HCT116 (cell line): ENCODE results near the gene FABP1. TPM values are rescaled to one million over a fixed set of nuclear protein-coding genes. Genes with fewer than 3 reads are reported as not detected.

Experiments
- ATAC-seq: fragments of 200-7000 bp; cut with Tn5 transposase; 2 replicates; pipeline ENCODE4 v1.9.1; 2020; ENCODE audit warnings: mild to moderate bottlenecking, moderate library complexity
- BruUV-seq: library from RNA; stranded (reverse); fragments of 400-500 nt; replicated peaks from 2 replicates; lab custom pipeline; 2021; lab: Mats Ljungman, UMichigan
- CTCF ChIA-PET: fragments of 300-600 bp; sonication (Branson Sonifier 250); formaldehyde crosslinking; loops from one replicate; lab custom pipeline; 2021; ENCODE audit warnings: antibody characterized with exemption; lab: Charles Lee
- POLR2A ChIA-PET: fragments of 300-600, 350-600 bp; sonication (Branson Sonifier 250); formaldehyde crosslinking; loops from one replicate; lab custom pipeline; 2021; ENCODE audit warnings: antibody characterized with exemption; lab: Charles Lee
- RAD21 ChIA-PET, 2 experiments: fragments of 300-600 bp; sonication (Branson Sonifier 250); formaldehyde crosslinking; loops; one replicate each; lab custom pipeline; 2023; ENCODE audit warnings: low total read pairs in 2 of 2; ENCODE audit not compliant: uncharacterized antibody in 2 of 2, unreplicated experiment in 2 of 2, low non-redundant PET in 1 of 2; lab: Charles Lee
- DNase-seq: peaks from one replicate; pipeline ENCODE4 v3.0.0-alpha.2; 2010; ENCODE audit warnings: low read depth, low spot score
- H2AFZ ChIP-seq: fragments of 200-600 bp; shearing (Covaris generic), sonication (generic); 2 replicates; pipeline ENCODE4 v1.6.1; 2017; ENCODE audit warnings: low read depth, mixed run types, mixed read lengths, antibody characterized with exemption, low read length; ENCODE audit not compliant: poor library complexity, severe bottlenecking
- H3K27ac ChIP-seq: 2 replicates; pipeline ENCODE4 v1.5.1; 2012; ENCODE audit warnings: low read depth, low read length
- H3K27me3 ChIP-seq: fragments of 200-600 bp; sonication (generic); 2 replicates; pipeline ENCODE4 v1.6.1; 2016; ENCODE audit warnings: mixed run types, low read length, mixed read lengths; ENCODE audit not compliant: insufficient read depth
- H3K36me3 ChIP-seq, 2 experiments: fragments of 200-500 bp in 1 of 2; fragments of 200-600 bp in 1 of 2; sonication (Bioruptor generic) in 1 of 2; sonication (generic) in 1 of 2; 2 replicates each; pipeline versions ENCODE4 v1.5.1 to v1.6.1; 2014 to 2016; ENCODE audit warnings: low read length in 2 of 2, inconsistent platforms in 1 of 2, mixed read lengths in 1 of 2, mixed run types in 1 of 2; ENCODE audit not compliant: insufficient read depth in 2 of 2, control insufficient read depth in 1 of 2
- H3K4me1 ChIP-seq, 2 experiments: fragments of 200-600 bp in 1 of 2; sonication (generic) in 1 of 2; 2 replicates each; pipeline versions ENCODE4 v1.5.1 to v1.6.1; 2012 to 2017; ENCODE audit warnings: low read length in 2 of 2, inconsistent platforms in 1 of 2, mild to moderate bottlenecking in 1 of 2, mixed read lengths in 1 of 2, mixed run types in 1 of 2, moderate library complexity in 1 of 2; ENCODE audit not compliant: insufficient read depth in 2 of 2, control insufficient read depth in 1 of 2
- H3K4me2 ChIP-seq: fragments of 200-600 bp; sonication (generic); 2 replicates; pipeline ENCODE4 v1.6.1; 2017; ENCODE audit warnings: mixed run types, low read length, mixed read lengths
- H3K4me3 ChIP-seq, 2 experiments: fragments of 200-600 bp in 1 of 2; sonication (generic) in 1 of 2; replicated peaks in 1 of 2; 2 replicates each; pipeline ENCODE4 v1.5.1; 2011 to 2016; ENCODE audit warnings: low read length in 2 of 2, control low read depth in 1 of 2, low read depth in 1 of 2, mild to moderate bottlenecking in 1 of 2, mixed read lengths in 1 of 2, mixed run types in 1 of 2
- H3K79me2 ChIP-seq: fragments of 200-600 bp; sonication (generic); 2 replicates; pipeline ENCODE4 v1.6.1; 2017; ENCODE audit warnings: mild to moderate bottlenecking, mixed run types, low read length, moderate library complexity, mixed read lengths; ENCODE audit not compliant: insufficient read depth
- H3K9ac ChIP-seq: fragments of 200-600 bp; sonication (generic); 2 replicates; pipeline ENCODE4 v1.6.1; 2016; ENCODE audit warnings: low read length, mixed read lengths
- H3K9me2 ChIP-seq: fragments of 200-600 bp; sonication (generic), shearing (Covaris generic); 2 replicates; pipeline ENCODE4 v1.6.1; 2017; ENCODE audit warnings: mixed run types, mild to moderate bottlenecking, moderate library complexity; ENCODE audit not compliant: insufficient read depth
- H3K9me3 ChIP-seq, 2 experiments: fragments of 200-500 bp in 1 of 2; fragments of 200-600 bp in 1 of 2; sonication (Bioruptor generic) in 1 of 2; sonication (generic) in 1 of 2; 2 replicates each; pipeline ENCODE4 v1.6.1; 2014 to 2017; ENCODE audit warnings: low read length in 2 of 2, mixed read lengths in 2 of 2, inconsistent platforms in 1 of 2, low read depth in 1 of 2, mild to moderate bottlenecking in 1 of 2, mixed run types in 1 of 2, moderate library complexity in 1 of 2; ENCODE audit not compliant: control insufficient read depth in 1 of 2, insufficient read depth in 1 of 2
- H4K20me1 ChIP-seq: fragments of 200-600 bp; sonication (generic), shearing (Covaris generic); 2 replicates; pipeline ENCODE4 v1.6.1; 2017; ENCODE audit warnings: mixed run types, mild to moderate bottlenecking, moderate library complexity; ENCODE audit not compliant: insufficient read depth
- CEBPB ChIP-seq: IDR thresholded peaks from 2 replicates; pipeline ENCODE4 v1.6.1; 2012; ENCODE audit warnings: low read depth
- EZH2 ChIP-seq: fragments of 200-600 bp; sonication (generic); IDR thresholded peaks from 2 replicates; pipeline ENCODE4 v1.6.1; 2017; ENCODE audit warnings: antibody characterized with exemption, mixed run types
- FOSL1 ChIP-seq: IDR thresholded peaks from 2 replicates; pipeline ENCODE4 v1.6.1; 2012; ENCODE audit warnings: low read depth
- RAD21 ChIP-seq: IDR thresholded peaks from 2 replicates; pipeline ENCODE4 v1.6.1; 2012; ENCODE audit warnings: low read depth, mild to moderate bottlenecking
- SIN3A ChIP-seq: IDR thresholded peaks from 2 replicates; pipeline ENCODE4 v1.6.1; 2012; ENCODE audit warnings: low read depth
- SP1 ChIP-seq: IDR thresholded peaks from 2 replicates; pipeline ENCODE4 v1.6.1; 2012; ENCODE audit warnings: low read depth
- ZFX ChIP-seq: fragments of 450-650 bp; IDR thresholded peaks from 2 replicates; pipeline ENCODE4 v1.6.1; 2017
- intact Hi-C: fragments of 100-400 bp; cut with micrococcal nuclease; formaldehyde crosslinking; loops from 2 replicates; pipeline ENCODE4 v1.10.0; 2022
- total RNA-seq: library from RNA; stranded (reverse); gene quantifications from one replicate; pipeline ENCODE4 v1.2.1, GENCODE V29; 2021; ENCODE audit not compliant: unreplicated experiment
- TF ChIP-seq, protein P1 (sequence below): IDR thresholded peaks from 2 replicates; pipeline ENCODE4 v1.6.1; 2011; ENCODE audit warnings: mild to moderate bottlenecking, low read length, moderate library complexity; ENCODE audit not compliant: insufficient replicate concordance; ENCODE audit errors: extremely low read depth
- TF ChIP-seq, protein P2 (sequence below), 3 experiments: fragments of 200-600 bp in 1 of 3; sonication (generic) in 1 of 3; IDR thresholded peaks in 2 of 3; conservative IDR thresholded peaks in 1 of 3; 2 replicates each; pipeline ENCODE4 v1.5.1; 2012 to 2017; ENCODE audit warnings: low read depth in 2 of 3, low read length in 2 of 3, antibody characterized with exemption in 1 of 3, borderline replicate concordance in 1 of 3, control low read depth in 1 of 3, mild to moderate bottlenecking in 1 of 3, mixed read lengths in 1 of 3, mixed run types in 1 of 3, moderate library complexity in 1 of 3; ENCODE audit not compliant: insufficient read depth in 1 of 3

FABP1 gene
- total RNA-seq, 1 experiment from 2014 or later: 0.61 TPM

DNA sequence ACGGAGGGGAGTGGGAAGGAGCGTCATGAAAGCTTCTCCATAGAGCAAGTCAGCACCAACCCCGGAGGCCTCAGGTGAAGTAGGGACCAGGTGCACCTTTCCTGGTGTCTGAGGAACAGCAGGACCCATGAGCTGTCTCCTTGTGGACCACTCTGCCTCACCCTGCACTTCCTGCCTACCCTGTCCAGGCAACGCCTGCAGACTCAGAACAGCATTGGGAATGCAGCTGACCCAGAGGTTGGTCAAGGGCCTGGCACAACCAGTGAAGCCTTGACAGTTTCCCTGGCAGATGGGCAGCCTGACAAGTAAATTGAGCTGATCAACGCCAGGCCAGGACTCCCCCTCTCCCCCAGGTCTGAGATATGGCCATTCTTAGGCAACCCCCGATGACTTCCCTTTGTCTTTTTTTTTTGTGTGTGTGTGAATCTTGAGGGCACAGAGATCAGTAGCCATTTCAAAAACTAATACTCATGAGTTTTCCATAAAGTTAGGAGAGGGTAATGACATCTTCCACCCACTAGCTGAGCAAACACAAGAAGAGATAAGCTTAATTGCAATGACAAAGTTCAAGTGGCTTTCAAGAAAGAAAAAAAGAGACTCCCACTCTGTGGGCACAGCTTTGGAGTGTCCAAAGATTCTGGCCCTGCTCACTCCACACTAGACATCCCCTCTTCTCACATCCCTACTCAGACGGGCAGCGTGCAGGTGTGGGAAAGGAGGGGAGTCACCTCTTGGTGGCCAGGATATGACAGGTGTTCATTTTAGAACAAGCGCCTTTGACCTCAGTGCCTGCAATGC lies 3.5 kb upstream of the FABP1 start:
- no TSS peak for BruUV-seq
- no peaks in the 10 kb centered on the region for H3K36me3 ChIP-seq
- ATAC-seq: no peak
- TF ChIP-seq FOSL1 (no peak), RAD21 (no peak), CEBPB (no peak), ZFX (no peak), SIN3A (no peak), SP1 (no peak), EZH2 (no peak)
- TF ChIP-seq, protein P1, sequence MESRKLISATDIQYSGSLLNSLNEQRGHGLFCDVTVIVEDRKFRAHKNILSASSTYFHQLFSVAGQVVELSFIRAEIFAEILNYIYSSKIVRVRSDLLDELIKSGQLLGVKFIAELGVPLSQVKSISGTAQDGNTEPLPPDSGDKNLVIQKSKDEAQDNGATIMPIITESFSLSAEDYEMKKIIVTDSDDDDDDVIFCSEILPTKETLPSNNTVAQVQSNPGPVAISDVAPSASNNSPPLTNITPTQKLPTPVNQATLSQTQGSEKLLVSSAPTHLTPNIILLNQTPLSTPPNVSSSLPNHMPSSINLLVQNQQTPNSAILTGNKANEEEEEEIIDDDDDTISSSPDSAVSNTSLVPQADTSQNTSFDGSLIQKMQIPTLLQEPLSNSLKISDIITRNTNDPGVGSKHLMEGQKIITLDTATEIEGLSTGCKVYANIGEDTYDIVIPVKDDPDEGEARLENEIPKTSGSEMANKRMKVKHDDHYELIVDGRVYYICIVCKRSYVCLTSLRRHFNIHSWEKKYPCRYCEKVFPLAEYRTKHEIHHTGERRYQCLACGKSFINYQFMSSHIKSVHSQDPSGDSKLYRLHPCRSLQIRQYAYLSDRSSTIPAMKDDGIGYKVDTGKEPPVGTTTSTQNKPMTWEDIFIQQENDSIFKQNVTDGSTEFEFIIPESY: no peak
- TF ChIP-seq, protein P2, sequence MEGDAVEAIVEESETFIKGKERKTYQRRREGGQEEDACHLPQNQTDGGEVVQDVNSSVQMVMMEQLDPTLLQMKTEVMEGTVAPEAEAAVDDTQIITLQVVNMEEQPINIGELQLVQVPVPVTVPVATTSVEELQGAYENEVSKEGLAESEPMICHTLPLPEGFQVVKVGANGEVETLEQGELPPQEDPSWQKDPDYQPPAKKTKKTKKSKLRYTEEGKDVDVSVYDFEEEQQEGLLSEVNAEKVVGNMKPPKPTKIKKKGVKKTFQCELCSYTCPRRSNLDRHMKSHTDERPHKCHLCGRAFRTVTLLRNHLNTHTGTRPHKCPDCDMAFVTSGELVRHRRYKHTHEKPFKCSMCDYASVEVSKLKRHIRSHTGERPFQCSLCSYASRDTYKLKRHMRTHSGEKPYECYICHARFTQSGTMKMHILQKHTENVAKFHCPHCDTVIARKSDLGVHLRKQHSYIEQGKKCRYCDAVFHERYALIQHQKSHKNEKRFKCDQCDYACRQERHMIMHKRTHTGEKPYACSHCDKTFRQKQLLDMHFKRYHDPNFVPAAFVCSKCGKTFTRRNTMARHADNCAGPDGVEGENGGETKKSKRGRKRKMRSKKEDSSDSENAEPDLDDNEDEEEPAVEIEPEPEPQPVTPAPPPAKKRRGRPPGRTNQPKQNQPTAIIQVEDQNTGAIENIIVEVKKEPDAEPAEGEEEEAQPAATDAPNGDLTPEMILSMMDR (IDR thresholded peaks at IDR 0.05 in 2 of 3, conservative IDR thresholded peaks at IDR 0.05 in 1 of 3; ENCODE audit: borderline replicate concordance in 1 of 3, insufficient read depth in 1 of 3, low read depth in 2 of 3, low read length in 2 of 3): no peak
- no peaks in the 10 kb centered on the region for H3K79me2 ChIP-seq
- no peak overlapping the region for H3K4me3 ChIP-seq
- H4K20me1 ChIP-seq: no peaks in the 10 kb centered on the region
- POLR2A ChIA-PET: no interaction called here
- CTCF ChIA-PET: no interaction called here
- H3K4me1 ChIP-seq: peaks cover 0 to 4% of the 10 kb centered on the region in 2 experiments; a peak in 1 of 4 replicates
- no peak overlapping the region for H3K9ac ChIP-seq
- no peaks in the 10 kb centered on the region for H3K27me3 ChIP-seq
- no peaks in the 10 kb centered on the region for H3K9me3 ChIP-seq
- H3K27ac ChIP-seq: no peak overlapping the region
- no peak for DNase-seq
- H2AFZ ChIP-seq: no peak overlapping the region
- no peaks in the 10 kb centered on the region for H3K9me2 ChIP-seq
- RAD21 ChIA-PET: no interaction called here
- intact Hi-C loops: no loop called here
- H3K4me2 ChIP-seq: no peak overlapping the region
